ENCODE measurements around the gene SLC25A12. TPM values are rescaled to one million over a fixed set of nuclear protein-coding genes. Genes with fewer than 3 reads are reported as not detected.

SLC25A12 gene
- total RNA-seq, 4 donors from 2014 or later = 9.1 to 27.3 (median 17.8) TPM

GRCh38 chr2:171830039-171830438 lies 64.0 kb downstream of the SLC25A12 start:
- DNase-seq (ENCODE audit: low spot score) (no peak), ATAC-seq (ENCODE audit: low FRiP score) (no peak)

GRCh38 chr2:171824086-171824485 lies 70.0 kb downstream of the SLC25A12 start:
- no peak for TF ChIP-seq CTCF (IDR thresholded peaks at IDR 0.05)
- DNase-seq (ENCODE audit: low spot score) = no peak
- ATAC-seq (ENCODE audit: low FRiP score) = no peak

More at GRCh38 chr2:171830039-171830438, 64.0 kb downstream of the SLC25A12 start:
- no peak for TF ChIP-seq CTCF (IDR thresholded peaks at IDR 0.05)

GRCh38 chr2:171822525-171823322 lies 71.3 kb downstream of the SLC25A12 start:
- TF ChIP-seq CTCF (IDR thresholded peaks at IDR 0.05) = no peak
- ATAC-seq (ENCODE audit: low FRiP score) = no peak
- no peak for DNase-seq (ENCODE audit: low spot score)

- no peak for ATAC-seq (ENCODE audit: low FRiP score)
These were observed 74.6 kb downstream of the SLC25A12 start for GRCh38 chr2:171819453-171819852.

GRCh38 chr2:171814883-171815282 lies 79.2 kb downstream of the SLC25A12 start:
- DNase-seq (ENCODE audit: low spot score) (no peak), ATAC-seq (ENCODE audit: low FRiP score) (no peak)
- no peak for TF ChIP-seq CTCF (IDR thresholded peaks at IDR 0.05)

More at GRCh38 chr2:171819453-171819852, 74.6 kb downstream of the SLC25A12 start:
- no peak for DNase-seq (ENCODE audit: low spot score)
- no peak for TF ChIP-seq CTCF (IDR thresholded peaks at IDR 0.05)

- ATAC-seq (ENCODE audit: low FRiP score) (no peak), DNase-seq (ENCODE audit: low spot score) (no peak)
- TF ChIP-seq CTCF (IDR thresholded peaks at IDR 0.05) = no peak
These were observed 79.9 kb downstream of the SLC25A12 start for GRCh38 chr2:171814174-171814573.

GRCh38 chr2:171813729-171814128 lies 80.3 kb downstream of the SLC25A12 start:
- TF ChIP-seq CTCF (IDR thresholded peaks at IDR 0.05) = no peak
- ATAC-seq (ENCODE audit: low FRiP score) (no peak), DNase-seq (ENCODE audit: low spot score) (no peak)

Measured in omental fat pad (tissue), 4 donors.